Measurements from ENCODE around the gene PKD2L1.
A peak's percentile ranks its signal among the peaks of the same experiment; 100 is the strongest.
"Not testable (repeated sequence)": the region's sequence is repeated elsewhere in the genome, so short reads cannot be mapped to it uniquely, and the experiment has no call there.

Gene PKD2L1

DNA sequence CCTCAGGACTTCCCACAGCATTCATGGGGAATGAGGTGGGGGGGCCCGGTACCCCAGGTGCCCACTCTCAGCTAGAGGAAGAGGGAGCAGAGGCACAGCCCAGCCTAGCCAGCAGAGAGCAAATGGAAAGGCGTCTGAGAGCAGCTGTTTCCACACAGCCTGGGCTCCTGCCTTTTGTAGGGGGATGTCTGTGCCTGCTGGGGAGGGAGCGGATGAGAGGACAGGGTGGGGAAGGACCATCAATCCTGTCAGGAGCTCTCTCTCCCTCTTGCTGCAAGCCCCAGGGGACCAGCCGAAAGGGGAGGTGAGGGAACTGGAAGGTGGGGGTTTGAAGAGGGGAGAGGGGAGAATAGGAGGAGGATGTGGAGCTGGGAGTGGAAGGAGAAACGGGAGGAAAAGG is at the start of gene PKD2L1:
PKD2L1 (minus strand) TSS at position 150 of the 400 bp plus-strand sequence; CDS start at position 25, 125 bp downstream.
- no peak for DNase-seq

DNA sequence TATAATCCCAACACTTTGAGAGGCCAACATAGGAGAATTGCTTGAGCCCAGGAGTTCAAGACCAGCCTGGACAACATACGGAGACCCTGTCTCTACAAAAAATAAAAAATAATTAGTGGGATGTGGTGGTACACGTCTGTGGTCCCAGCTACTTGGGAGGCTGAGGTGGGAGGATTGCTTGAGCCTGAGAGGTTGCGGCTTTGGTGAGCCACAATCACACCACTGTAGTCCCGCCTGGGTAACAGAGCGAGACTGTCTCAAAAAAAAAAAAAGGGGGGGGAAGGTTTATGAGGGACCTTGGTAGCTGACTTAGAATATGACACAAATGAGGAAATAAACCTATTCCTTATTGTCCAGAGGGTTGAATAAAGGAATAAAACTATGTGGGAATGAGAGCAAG is 47.8 kb upstream of the PKD2L1 start:
- DNase-seq, result no peak

- DNase-seq, result not testable (repeated sequence)
These were observed 46.6 kb upstream of the PKD2L1 start for GRCh38 chr10:100376656-100377055.

GRCh38 chr10:100374677-100375353 is 44.8 kb upstream of the PKD2L1 start:
- not testable (repeated sequence) for DNase-seq

- DNase-seq, result no peak
These were observed 44.2 kb upstream of the PKD2L1 start for GRCh38 chr10:100374200-100374655.

GRCh38 chr10:100373298-100374199 is 43.5 kb upstream of the PKD2L1 start:
- DNase-seq, result peak; percentile 99

DNA sequence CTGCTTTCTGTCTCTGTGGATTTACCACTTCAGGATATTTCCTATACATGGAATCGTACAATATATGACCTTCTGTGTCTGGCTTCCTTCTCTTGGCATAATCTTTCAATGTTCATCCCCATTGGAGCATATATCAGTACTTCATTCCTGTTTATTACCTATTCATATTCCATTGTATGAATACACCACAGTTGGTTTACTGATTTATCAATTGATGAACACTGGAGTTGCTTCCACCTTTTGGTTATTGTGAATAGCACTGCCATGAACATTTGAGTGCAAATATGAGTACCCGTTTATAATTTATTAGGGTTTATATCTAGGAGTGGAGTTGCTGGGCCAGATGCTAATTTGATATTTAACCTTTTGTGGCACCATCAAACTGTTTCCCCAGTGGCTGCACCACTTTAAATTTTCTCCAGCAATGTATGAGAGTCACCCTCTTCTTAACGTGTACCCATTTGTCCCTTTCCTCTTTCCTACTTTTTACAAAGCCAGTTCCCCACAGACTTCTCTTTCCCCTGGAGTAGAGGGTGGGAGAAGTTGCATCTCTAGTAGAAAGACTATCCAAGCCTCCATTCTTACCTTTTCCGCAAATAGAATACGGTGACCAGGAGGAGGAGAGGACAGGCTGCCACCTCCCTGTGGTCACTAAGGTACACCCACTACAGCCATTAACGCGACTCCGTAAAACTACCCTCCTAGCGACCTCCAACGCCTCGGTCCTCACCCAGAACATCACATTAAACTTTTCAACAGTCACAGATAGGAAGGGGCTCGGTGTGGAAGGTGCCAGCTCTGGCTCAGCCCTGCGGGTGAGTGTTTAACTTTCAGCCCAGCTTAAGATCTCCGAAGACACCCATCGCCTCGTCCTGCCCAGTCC is 42.6 kb upstream of the PKD2L1 start:
- peak; percentile 79 for DNase-seq

DNA sequence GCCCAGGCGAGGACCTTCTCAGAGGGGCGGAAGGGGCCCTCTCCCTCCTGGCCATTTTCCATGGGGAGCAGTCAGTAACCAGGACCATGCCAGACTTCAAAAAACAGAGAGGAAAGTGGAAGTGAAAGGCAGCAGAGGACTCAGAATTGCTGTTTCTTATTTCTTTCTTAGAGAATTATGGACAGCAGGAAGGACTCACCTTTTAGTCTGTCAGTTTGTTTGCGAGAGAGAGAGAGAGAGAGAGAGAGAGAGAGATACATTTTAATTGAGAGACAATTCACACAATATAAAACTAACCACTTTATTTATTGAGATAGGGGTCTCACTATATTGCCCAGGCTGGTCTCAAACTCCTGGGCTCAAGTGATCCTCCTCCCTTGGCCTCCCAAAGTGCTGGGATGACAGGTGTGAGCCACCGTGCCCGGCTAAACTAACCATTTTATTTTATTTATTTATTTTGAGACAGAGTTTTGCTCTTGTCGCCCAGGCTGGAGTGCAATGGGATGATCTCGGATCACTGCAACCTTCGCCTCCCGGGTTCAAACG is 41.5 kb upstream of the PKD2L1 start:
- no peak for DNase-seq

DNA sequence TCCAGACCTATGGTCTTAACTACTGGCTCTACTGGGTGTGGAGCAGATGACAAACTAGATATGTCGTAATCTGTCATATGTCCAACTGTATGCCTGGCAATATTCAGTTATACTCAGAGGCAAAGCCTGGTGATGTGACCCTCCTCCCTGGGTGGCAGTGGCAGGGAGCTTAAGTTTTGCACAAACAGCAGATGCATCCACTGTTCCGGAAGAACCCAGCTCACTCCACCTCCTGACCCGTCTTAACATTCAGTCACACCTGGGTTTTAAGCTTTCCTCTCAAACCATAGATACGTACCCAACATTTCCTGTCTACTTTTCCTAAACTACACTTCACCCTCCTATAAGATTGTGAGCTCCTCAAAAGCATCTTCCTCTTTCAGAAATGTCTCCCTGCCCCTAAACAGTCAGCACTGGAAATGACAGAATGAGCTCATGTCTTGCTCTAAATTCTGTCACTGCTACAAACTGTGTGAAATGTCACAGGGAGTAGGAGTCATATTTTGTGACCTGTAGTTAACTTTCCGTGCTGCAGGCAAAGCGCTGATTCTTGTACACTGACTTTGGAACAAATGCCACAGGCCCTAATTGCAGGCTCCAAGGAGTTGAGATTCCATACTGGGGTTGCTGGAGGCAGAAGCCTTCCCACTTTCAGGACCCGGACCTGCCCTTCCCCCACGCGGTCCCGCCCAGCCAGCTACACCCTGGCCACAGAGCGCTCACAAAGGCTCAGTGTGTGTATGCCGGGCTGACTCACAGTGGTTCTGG is 40.9 kb upstream of the PKD2L1 start:
- DNase-seq, result peak; percentile 27

- DNase-seq, result no peak
These were observed 38.7 kb upstream of the PKD2L1 start for GRCh38 chr10:100368721-100369120.

DNA sequence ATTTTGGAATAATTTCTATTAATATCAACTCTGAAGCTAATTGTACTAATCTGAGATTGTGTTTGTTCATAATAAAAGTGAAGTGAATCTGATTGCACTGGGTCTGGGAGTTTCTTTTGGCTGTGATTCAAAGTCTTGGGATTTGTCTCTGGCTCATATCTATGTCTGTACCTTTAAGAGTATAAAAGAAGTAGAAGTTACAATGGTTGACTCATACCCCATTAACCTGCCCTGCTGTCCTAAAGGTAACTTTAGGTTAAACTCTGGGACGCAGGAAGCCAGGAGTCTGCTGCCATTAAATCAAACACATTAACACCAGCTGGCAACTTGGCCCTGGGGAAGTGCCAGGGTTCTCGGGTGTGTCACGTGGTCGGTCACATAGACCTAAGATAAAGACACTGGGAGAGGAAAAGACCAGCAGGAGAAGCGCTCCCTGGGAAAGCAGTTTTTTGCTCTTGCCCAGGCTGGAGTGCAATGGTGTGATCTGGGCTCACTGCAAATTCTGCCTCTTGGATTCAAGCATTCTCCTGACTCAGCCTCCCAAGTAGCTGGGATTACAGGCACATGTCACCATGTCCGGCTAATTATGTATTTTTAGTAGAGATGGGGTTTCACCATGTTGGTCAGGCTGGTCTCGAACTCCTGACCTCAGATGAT is 34.8 kb upstream of the PKD2L1 start:
- peak; percentile 93 for DNase-seq

GRCh38 chr10:100364175-100364574 is 34.1 kb upstream of the PKD2L1 start:
- no peak for DNase-seq

GRCh38 chr10:100362570-100363496 is 32.8 kb upstream of the PKD2L1 start:
- DNase-seq, result no peak

GRCh38 chr10:100360234-100360633 is 30.2 kb upstream of the PKD2L1 start:
- no peak for DNase-seq

GRCh38 chr10:100359529-100360150 is 29.6 kb upstream of the PKD2L1 start:
- no peak for DNase-seq

DNA sequence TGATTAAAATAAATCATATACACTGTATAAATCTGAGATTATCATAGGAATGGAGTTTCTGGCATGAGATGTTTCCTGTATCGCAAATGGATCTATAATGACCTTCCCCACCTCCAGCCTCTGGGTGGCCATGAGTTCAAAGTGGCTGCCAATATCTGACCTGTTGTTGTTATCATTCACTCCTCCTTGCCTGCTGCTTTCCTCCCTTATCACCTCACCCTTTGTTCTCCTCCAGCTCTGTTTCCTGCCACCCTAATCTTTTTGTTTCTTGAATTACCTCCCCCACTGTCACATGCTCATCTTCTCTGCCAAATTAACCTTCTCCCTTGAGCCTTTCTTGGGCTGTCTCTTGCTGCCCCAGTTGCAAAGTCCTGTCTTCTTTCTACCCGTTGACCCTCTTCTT is 29.0 kb upstream of the PKD2L1 start:
- DNase-seq, result no peak

- DNase-seq, result no peak
These were observed 27.2 kb upstream of the PKD2L1 start for GRCh38 chr10:100357059-100357858.

Measured in DMS53 (cell line).